Embryonic facial prominence (tissue), 1 donor: ENCODE data around the gene BCAR3.

Experiments used
- DNase-seq: peaks from one replicate; pipeline ENCODE4 v3.0.0-alpha.2; 2016; ENCODE audit errors: extremely low spot score

The BCAR3 gene

GRCh38 chr1:93681101-93681988 lies at the start of gene BCAR3:
Gene BCAR3, minus strand, starts transcription at chr1:93681837. Its CDS starts 6,907 bp downstream, at chr1:93674930.
- no peak for DNase-seq

DNA sequence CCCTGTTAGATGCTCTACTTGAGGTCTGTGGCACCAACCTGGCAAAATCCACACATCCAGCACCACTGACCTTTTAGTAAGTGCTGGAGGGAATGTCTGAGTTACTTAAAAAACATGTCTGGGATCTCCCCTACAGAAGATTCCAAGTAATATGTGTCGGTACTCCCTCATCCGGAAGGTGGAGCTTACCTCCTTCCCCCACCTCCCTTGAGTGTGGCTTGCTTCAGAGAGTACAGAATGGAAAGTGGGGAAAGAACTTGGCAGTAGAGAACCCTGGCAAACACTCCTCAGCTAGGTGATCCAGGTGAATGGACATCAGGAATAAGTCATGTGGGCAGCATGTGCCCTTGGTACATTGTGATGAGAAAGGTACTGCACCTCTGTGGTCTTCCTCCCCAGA lies 49.0 kb upstream of the BCAR3 start:
- DNase-seq: no peak

GRCh38 chr1:93729906-93730305 lies 48.3 kb upstream of the BCAR3 start:
- DNase-seq: no peak

DNA sequence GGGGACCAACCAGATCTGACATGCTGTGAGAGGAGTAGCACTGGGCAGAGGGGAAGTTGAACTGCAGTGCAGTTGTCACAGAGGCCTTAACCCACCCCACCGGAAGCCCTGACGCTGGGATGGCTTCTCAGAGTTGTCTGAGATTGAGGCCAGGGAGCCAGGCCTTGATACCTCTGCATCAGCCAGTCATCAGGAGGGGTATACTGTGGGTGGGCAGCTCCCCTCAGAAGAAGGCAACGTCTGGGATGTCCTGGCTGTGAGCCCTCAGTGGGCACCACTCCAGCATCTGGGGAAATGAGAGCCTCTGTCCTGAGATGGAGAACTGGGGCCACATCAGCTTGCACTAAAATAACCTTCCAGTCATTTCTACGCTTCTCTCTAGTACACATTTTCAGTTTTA lies 47.9 kb upstream of the BCAR3 start:
- no peak for DNase-seq

- DNase-seq: no peak
These were observed 47.0 kb upstream of the BCAR3 start for GRCh38 chr1:93728480-93729131.

DNA sequence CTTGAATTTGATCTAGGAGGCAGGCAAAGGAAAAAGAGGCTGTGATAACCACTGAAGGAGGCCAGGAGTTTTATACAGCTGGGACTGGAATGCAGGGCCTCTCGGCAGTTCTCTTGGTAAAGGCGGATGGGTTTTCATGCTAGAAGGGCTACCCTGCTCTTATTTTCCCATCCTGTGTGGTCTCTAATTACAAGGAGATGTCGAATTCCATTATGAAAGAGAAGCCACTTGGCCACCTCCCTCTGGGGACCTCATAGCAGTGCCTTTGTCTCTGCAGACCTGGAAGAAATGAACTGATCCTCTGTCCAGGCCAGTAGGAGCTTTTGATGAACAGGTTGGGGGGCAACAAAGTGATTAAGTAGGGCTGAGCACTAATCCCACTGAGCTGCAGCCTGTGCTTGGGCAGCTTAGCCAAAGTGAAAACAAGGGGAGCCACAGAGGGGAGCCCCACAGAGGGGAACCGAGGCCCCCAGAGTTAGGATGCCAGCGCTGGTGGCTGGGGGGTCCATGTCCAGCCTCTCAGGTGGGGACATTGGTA lies 42.2 kb upstream of the BCAR3 start:
- no peak for DNase-seq

DNA sequence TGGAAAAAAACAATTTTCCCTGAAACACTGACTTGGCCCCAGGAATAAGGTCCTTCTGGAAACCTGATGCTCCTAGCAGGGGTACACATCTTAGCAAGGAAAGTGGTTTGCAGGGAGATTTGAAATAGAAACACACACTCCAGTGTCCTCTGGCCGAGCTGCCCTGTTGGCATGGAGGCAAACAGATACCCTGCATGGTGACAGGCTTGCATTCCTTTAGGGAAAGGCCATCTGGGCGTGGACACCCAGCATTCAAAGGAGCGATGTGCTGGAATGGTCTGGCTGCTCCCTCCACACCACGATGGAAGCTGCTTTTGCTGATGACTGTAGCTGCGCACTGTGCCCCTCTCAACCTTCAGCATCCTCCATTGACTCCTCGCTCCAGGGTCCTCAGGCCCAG lies 41.5 kb upstream of the BCAR3 start:
- DNase-seq: no peak

DNA sequence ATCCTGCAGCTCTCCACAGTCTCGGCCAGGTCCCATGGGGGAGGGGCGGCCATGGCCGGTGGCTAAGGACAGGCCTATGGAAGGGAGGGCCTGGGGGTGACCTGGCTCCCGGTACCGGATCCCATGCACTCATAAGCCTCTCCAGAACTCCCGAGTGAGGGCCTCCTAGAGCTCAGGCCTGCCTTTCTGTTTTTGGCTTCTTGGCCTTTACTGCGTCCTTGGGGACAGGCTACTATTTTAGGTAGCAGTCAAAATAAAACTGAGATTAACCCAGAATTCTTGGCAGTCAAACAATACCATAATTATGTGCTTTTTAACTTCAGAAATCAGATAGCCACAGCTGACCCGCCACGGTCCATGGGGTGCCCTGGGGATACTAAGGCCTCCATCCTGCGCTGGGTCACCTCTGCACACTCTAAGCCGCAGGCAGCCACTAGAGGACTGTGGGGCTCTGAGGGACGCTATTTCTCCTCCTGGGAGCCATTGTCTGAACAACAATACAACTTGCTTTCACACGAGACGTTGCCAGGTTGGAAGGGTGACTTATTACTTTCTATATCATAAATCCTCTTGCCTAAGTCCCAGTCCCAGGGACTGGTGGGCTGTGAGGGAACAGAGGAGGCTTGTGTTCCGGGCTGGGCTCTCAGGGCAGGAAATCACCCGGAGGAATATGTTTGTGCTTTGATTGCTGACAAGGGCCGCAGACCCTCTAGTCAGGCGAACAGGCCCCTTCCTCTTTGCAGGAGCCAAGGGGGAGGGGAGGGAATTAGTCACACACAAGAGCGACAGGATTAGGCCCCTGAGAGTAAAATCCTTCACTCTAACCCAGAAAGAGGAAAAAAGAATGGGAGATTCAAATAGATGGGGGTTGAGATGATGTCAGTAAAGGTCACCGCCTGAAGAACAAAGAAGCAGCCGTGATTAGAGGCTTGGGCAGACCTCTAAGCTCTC lies 40.7 kb upstream of the BCAR3 start:
- no peak for DNase-seq

- no peak for DNase-seq
These were observed 39.5 kb upstream of the BCAR3 start for GRCh38 chr1:93720956-93721626.

GRCh38 chr1:93717640-93718039 lies 36.0 kb upstream of the BCAR3 start:
- no peak for DNase-seq

- DNase-seq: no peak
These were observed 35.3 kb upstream of the BCAR3 start for GRCh38 chr1:93716941-93717368.

- DNase-seq: no peak
These were observed 34.5 kb upstream of the BCAR3 start for GRCh38 chr1:93716163-93716562.

DNA sequence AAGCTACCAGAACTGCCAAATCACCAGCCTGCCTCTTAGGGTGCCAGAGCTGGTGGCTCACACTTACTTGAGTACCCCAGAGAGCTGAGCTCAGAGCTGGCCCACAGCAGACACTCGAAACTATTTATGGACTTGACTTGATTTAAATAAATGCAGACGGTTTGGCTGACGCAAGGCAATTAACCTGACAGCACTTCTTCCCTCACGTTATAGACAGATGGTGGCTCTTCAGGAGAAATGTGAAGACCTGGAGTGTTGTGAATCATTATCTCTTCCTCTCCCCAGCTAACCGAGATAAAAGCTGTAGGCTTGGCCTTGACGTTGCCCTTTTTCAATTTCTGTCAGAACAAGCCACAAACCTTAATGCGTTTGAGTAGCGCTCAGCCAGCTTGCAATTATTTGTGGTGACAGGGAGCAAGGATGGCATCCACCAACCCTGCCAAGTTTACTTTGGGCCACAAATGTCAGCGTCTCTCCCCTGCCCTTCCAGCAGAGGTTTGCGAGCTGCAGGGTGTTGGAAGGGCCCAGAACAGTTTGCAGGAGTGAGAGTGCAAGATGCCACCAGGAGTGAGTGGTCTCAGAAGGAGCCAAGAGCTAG lies 34.0 kb upstream of the BCAR3 start:
- no peak for DNase-seq

DNA sequence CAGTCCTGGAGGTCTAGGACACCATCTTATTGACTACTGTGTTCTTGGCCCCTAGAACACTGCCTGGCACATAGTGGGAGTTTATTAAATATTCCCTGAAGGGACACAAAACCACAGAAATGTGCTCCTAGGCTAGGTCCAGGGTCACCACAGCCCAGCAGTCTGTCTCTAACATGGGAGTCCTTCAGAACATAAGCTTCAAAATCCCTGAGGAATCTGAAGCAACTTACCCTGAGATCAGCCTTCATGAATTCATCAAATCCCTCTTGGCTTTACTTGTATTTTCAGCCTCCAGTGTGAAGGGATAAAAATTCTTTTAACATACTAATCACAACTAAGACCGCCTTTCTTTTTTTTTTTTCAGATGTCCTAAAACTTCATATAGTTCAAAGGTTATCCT lies 32.7 kb upstream of the BCAR3 start:
- no peak for DNase-seq

GRCh38 chr1:93713341-93713740 lies 31.7 kb upstream of the BCAR3 start:
- no peak for DNase-seq

- no peak for DNase-seq
These were observed 31.1 kb upstream of the BCAR3 start for GRCh38 chr1:93712741-93713140.

DNA sequence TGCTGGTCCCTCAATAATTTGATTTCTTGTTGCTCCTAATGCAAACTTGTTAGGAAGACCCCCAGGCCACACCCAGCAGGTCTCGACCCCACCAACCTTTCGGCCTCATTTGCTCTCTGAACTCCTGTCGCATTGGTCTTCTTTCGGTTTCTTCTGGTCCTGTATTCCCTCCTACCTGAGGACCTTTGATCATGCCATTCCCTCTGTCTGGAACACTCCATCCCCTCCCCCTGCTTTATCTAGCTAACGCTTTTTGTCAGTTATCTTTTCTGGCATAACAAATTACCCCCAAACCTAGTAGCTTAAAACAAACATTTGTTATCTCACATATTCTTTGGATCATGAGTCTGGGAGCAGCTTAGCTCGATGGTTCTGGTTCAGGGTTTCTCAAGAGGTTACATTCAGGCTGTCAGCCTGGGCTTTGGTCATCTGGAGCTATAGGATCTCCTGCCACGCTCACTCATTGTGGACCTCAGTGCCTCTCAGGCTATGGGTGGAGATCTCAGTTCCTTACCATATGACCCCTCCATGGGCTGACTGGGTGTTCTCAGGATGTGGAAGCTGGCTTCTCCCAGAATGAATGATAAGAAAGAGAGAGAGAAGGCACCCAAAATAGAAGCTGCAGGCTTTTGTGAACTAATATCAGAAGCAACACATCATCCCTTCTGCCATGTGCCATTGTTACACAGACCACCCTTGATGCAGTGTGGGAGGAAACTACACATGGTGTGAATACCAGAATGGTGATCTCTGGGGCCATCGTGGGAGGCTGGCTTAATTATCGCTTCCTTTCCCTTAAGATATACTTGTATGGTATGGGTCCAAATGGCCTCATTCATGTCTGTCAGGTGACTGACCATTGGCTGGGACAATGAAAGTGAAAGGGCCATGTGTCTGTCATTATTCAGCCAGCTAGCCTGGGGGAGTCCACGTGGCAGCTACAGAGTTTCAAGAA lies 29.1 kb upstream of the BCAR3 start:
- DNase-seq: no peak

- DNase-seq: no peak
These were observed 27.3 kb upstream of the BCAR3 start for GRCh38 chr1:93708734-93709481.

DNA sequence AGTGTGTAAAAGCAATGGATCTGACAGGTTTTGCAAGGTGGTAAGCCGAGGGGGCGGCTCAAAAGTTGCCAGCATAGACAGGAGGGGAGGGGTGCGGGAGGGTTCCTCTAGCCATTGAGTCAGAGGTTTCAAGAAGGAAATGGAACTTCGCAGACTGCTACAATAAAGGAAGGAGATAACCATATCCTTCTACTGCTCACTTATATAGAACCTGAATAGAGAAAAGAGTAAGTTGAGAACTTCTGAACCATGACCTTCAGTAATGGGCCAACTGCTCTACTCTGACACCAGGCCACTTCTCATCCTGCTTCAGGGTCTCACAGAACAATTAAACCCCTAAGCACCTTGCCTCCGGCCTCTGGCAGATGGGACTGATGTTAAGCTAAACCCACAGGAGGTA lies 26.3 kb upstream of the BCAR3 start:
- DNase-seq: no peak
